Pulmonary artery endothelial cell (primary cell): ENCODE results near the gene ERICH4. TPM values are rescaled to one million over a fixed set of nuclear protein-coding genes. Genes with fewer than 3 reads are reported as not detected.
"Not testable (repeated sequence)": the region's sequence is repeated elsewhere in the genome, so short reads cannot be mapped to it uniquely, and the experiment has no call there.

Experiments
- DNase-seq: peaks from one replicate; pipeline ENCODE4 v3.0.0-alpha.2; 2011; ENCODE audit warnings: low read depth, low spot score
- total RNA-seq: library from RNA; depleted of rRNA; stranded (reverse); fragments of >200 nt; gene quantifications from 2 replicates; pipeline ENCODE4 v1.2.3, GENCODE V29; 2014

ERICH4 gene
- not detected in 2 replicates for total RNA-seq

DNA sequence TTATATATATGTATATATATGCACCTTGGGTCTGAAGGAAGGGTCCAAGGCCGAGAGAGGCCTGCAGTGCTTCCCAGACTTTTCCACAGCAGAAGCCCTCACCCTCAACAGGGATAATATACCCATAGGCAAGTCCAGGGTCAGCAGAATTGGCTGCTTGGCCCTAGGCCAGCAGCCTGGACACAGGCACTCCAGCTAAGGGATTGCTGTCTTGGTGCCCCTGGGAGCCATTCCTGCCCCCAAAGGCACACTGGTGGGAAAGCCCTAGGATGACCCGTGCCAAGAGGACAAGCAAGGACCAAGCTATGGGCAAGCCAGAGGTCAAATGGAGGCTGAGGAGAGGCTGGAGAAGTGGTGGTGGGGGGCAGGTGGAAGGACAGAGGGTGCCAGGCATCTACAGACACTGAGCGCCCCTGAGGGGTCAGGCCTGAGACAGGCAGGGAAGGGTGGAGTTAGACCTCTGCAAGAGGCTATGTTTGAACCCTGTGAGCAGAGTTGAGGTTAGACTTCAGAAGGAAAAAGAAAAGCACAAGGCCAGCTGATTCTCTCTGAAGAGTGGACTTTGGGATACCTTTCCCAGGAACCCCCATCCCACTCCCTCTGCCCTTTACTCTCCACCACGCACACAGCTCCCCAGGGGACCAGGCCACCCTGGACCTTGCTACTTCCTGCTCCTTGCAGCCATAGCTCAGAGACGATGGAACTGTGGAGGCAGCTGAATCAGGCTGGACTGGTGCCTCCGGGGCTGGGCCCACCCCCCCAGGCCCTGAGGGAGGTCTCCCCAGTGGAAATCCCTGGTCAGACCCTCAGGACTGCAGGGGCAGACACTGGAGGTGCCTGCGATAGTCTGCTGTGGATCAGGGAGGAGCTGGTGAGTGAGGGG is at the start of gene ERICH4:
TSS of gene ERICH4 (plus strand) at position 684 of the 883 bp plus-strand sequence. CDS start at position 698, 14 bp downstream.
- no peak for DNase-seq

DNA sequence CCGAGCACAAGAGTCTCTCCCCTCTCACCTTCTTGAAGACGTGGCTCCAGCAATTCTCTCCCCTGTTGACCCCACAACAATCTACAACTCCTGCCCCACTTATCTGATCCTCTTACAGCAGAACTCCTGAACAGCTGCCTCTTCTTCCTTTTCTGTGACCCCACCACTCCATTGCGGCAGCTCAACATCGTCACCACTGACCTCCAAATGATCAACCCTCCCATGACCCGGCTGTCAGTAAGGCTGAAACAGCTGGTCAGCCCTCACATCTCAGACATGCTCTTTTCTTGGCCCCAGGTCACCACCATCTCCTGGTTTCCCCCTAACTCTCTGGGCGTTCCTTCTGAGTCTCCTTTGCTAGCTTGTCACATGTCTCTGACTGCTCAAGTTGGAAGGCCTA is 47.6 kb upstream of the ERICH4 start:
- DNase-seq: no peak

GRCh38 chr19:41397086-41398049 is 45.6 kb upstream of the ERICH4 start, which contains the start of the genes BCKDHA and EXOSC5:
TSS of gene BCKDHA (plus strand) at chr19:41397818. CDS start at chr19:41397828, 10 bp downstream.
TSS of gene EXOSC5 (minus strand) at chr19:41397359. CDS start at chr19:41397328, 31 bp downstream.
- DNase-seq: peak; percentile 99

DNA sequence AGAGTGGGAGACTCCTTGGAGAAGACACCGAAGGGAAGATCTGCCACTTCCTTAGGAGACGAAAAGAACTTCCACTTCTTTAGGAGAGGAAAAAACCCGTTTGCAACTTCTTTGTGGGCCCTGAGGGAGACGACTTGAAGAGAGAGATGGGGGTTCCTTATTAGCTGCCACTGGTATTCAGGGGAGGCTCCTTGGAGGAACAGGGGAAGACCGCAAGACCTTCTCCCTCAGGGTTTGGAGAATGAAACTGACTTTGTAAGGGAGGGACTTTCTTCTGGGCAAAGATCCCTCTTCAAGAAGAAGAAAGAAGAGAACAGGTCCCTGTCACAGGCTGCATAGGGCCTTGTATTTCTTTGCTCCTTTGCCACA is 44.9 kb upstream of the ERICH4 start:
- no peak for DNase-seq

- no peak for DNase-seq
Measured at GRCh38 chr19:41398598-41398997, 44.4 kb upstream of the ERICH4 start.

- no peak for DNase-seq
Measured at GRCh38 chr19:41399091-41399490, 43.9 kb upstream of the ERICH4 start.

GRCh38 chr19:41399525-41399924 is 43.4 kb upstream of the ERICH4 start:
- no peak for DNase-seq

- DNase-seq: peak; percentile 65
Measured at GRCh38 chr19:41401483-41401882, 41.5 kb upstream of the ERICH4 start.

- DNase-seq: no peak
Measured at GRCh38 chr19:41402010-41402409, 40.9 kb upstream of the ERICH4 start.

GRCh38 chr19:41403181-41403970 is 39.6 kb upstream of the ERICH4 start:
- DNase-seq: no peak

- DNase-seq: no peak
Measured at GRCh38 chr19:41405776-41406175, 37.2 kb upstream of the ERICH4 start.

- no peak for DNase-seq
Measured at GRCh38 chr19:41407271-41407670, 35.7 kb upstream of the ERICH4 start.

- DNase-seq: no peak
Measured at GRCh38 chr19:41408256-41408655, 34.7 kb upstream of the ERICH4 start.

GRCh38 chr19:41408846-41409245 is 34.1 kb upstream of the ERICH4 start:
- not testable (repeated sequence) for DNase-seq

- no peak for DNase-seq
Measured at GRCh38 chr19:41409288-41409687, 33.7 kb upstream of the ERICH4 start.

- DNase-seq: no peak
Measured at GRCh38 chr19:41410336-41411054, 32.5 kb upstream of the ERICH4 start.

GRCh38 chr19:41411100-41411967 is 31.6 kb upstream of the ERICH4 start:
- DNase-seq: no peak

- no peak for DNase-seq
Measured at GRCh38 chr19:41411968-41412265, 31.0 kb upstream of the ERICH4 start.

DNA sequence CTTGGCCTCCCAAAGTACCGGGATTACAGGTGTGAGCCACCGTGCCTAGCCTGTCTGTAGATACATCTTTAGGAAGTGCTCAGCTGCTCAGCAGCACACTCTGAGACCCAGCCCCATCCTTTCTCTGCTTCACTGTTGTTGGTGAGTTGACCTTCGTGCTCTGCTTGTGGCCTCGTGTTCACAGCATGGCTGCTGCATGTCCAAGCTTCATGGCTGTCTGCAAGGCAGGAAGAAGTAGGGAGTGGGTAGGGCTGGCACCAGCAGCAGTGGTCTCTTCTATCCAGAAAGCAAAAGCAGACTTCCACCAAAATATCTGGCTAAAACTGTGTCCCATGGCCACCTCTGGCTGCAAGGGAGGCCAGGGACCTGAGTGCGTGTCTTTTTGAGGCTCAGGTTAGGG is 30.0 kb upstream of the ERICH4 start:
- no peak for DNase-seq

DNA sequence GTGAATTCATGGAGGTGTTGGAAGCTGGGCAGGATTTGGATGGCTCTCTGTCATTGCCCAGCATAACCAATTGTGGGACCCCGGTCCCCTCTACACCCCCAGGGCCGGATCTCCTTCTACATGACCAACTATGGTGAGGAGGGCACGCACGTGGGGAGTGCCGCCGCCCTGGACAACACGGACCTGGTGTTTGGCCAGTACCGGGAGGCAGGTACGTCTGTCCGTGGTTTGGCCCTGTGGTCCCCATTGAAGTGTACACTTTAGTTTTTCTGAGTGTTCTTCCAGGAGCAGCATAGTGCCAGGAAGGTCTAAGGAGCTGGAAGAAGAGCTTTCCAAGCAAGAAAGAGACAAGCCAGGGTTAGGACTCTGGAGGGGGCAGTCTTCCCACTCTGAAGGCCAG is 29.0 kb upstream of the ERICH4 start:
- no peak for DNase-seq
